IMR-90 (cell line): Measurements from ENCODE around the gene RGSL1. TPM values are rescaled to one million over a fixed set of nuclear protein-coding genes. Genes with fewer than 3 reads are reported as not detected.

ENCODE experiments used
- ATAC-seq: fragments of 200-7000 bp; cut with Tn5 transposase; 2 replicates; pipeline ENCODE4 v1.9.1; 2020; ENCODE audit warnings: low read depth, mild to moderate bottlenecking, moderate library complexity
- BruUV-seq: library from RNA; stranded (reverse); fragments of 400-500 nt; replicated peaks from 2 replicates; lab custom pipeline; 2021; lab: Mats Ljungman, UMichigan
- CTCF ChIA-PET: fragments of 300-600 bp; formaldehyde crosslinking; extraction: SDS; loops from one replicate; lab custom pipeline; 2021; ENCODE audit warnings: antibody characterized with exemption; lab: Yijun Ruan, JAX
- POLR2A ChIA-PET: fragments of 300-600 bp; sonication (Branson Sonifier 250); formaldehyde crosslinking; loops from one replicate; lab custom pipeline; 2022; ENCODE audit warnings: antibody characterized with exemption; ENCODE audit not compliant: unreplicated experiment; lab: Charles Lee
- DNase-seq: peaks from one replicate; pipeline ENCODE4 v3.0.0; 2013
- H2AFZ ChIP-seq: replicated peaks from 2 replicates; pipeline ENCODE3; 2013; ENCODE audit warnings: low read length, mild to moderate bottlenecking; ENCODE audit not compliant: poor library complexity
- H2AK5ac ChIP-seq: 2 replicates; pipeline ENCODE4 v1.6.1; 2013; ENCODE audit warnings: low read depth, low read length, inconsistent platforms
- H2AK9ac ChIP-seq: replicated peaks from 2 replicates; pipeline ENCODE3; 2013; ENCODE audit warnings: mild to moderate bottlenecking, low read depth, low read length, moderate library complexity; ENCODE audit not compliant: poor library complexity
- H2BK120ac ChIP-seq: 2 replicates; pipeline ENCODE4 v1.6.1; 2013; ENCODE audit warnings: low read depth, low read length, inconsistent platforms
- H2BK15ac ChIP-seq: 3 replicates; pipeline ENCODE4 v1.6.1; 2013; ENCODE audit warnings: low read depth, low read length, inconsistent platforms
- H2BK20ac ChIP-seq: 2 replicates; pipeline ENCODE4 v1.6.1; 2013; ENCODE audit warnings: low read depth, mild to moderate bottlenecking, inconsistent platforms, low read length, moderate library complexity
- H2BK5ac ChIP-seq: 2 replicates; pipeline ENCODE4 v1.6.1; 2013; ENCODE audit warnings: mild to moderate bottlenecking, low read depth, low read length, inconsistent platforms; ENCODE audit not compliant: poor library complexity, severe bottlenecking
- H3K14ac ChIP-seq: replicated peaks from 2 replicates; pipeline ENCODE4 v1.6.1; 2013; ENCODE audit warnings: low read depth, low read length, inconsistent platforms
- H3K18ac ChIP-seq: 2 replicates; pipeline ENCODE4 v1.6.1; 2013; ENCODE audit warnings: low read depth, low read length, control low read depth
- H3K23ac ChIP-seq: 2 replicates; pipeline ENCODE4 v1.6.1; 2013; ENCODE audit warnings: low read depth, low read length, inconsistent platforms
- H3K27ac ChIP-seq: 2 replicates; pipeline ENCODE4 v1.5.1; 2013; ENCODE audit warnings: mild to moderate bottlenecking, control low read depth, low read length; ENCODE audit not compliant: insufficient read depth
- H3K27me3 ChIP-seq: 2 replicates; pipeline ENCODE4 v1.6.1; 2013; ENCODE audit warnings: low read length; ENCODE audit not compliant: control insufficient read depth, insufficient read depth
- H3K36me3 ChIP-seq: 2 replicates; pipeline ENCODE4 v1.6.1; 2013; ENCODE audit warnings: low read length, mixed read lengths; ENCODE audit not compliant: control insufficient read depth, insufficient read depth
- H3K4ac ChIP-seq: 2 replicates; pipeline ENCODE4 v1.6.1; 2013; ENCODE audit warnings: low read depth, low read length, inconsistent platforms
- H3K4me1 ChIP-seq: 2 replicates; pipeline ENCODE4 v1.6.1; 2013; ENCODE audit warnings: low read length, mixed read lengths; ENCODE audit not compliant: control insufficient read depth, insufficient read depth
- H3K4me2 ChIP-seq: 2 replicates; pipeline ENCODE4 v1.6.1; 2013; ENCODE audit warnings: low read depth, mild to moderate bottlenecking, control low read depth, low read length, moderate library complexity
- H3K4me3 ChIP-seq: 2 replicates; pipeline ENCODE4 v1.5.1; 2013; ENCODE audit warnings: low read depth, mild to moderate bottlenecking, control low read depth, low read length, moderate library complexity; ENCODE audit not compliant: insufficient read depth
- H3K56ac ChIP-seq: 2 replicates; pipeline ENCODE4 v1.6.1; 2013; ENCODE audit warnings: low read length, inconsistent platforms; ENCODE audit not compliant: insufficient read depth; ENCODE audit errors: extremely low read depth
- H3K79me1 ChIP-seq, 2 experiments: 2 replicates each; pipeline ENCODE4 v1.6.1; 2013; ENCODE audit warnings: low read length in 2 of 2, inconsistent platforms in 1 of 2, low read depth in 1 of 2
- H3K9ac ChIP-seq: 2 replicates; pipeline ENCODE4 v1.6.1; 2013; ENCODE audit warnings: low read depth, low read length, control low read depth
- H3K9me1 ChIP-seq: 2 replicates; pipeline ENCODE4 v1.6.1; 2013; ENCODE audit warnings: low read length, inconsistent platforms; ENCODE audit not compliant: insufficient read depth
- H3K9me3 ChIP-seq: 2 replicates; pipeline ENCODE4 v1.6.1; 2013; ENCODE audit warnings: low read length; ENCODE audit not compliant: control insufficient read depth, insufficient read depth
- H4K20me1 ChIP-seq: 2 replicates; pipeline ENCODE4 v1.6.1; 2013; ENCODE audit warnings: low read length, inconsistent platforms; ENCODE audit not compliant: insufficient read depth
- H4K5ac ChIP-seq: 2 replicates; pipeline ENCODE4 v1.6.1; 2013; ENCODE audit warnings: mild to moderate bottlenecking, low read depth, low read length, control low read depth
- H4K8ac ChIP-seq, 2 experiments: 2 replicates each; pipeline ENCODE4 v1.6.1; 2013; ENCODE audit warnings: low read depth in 2 of 2, low read length in 2 of 2, control low read depth in 1 of 2, inconsistent platforms in 1 of 2
- H4K91ac ChIP-seq: 2 replicates; pipeline ENCODE4 v1.6.1; 2013; ENCODE audit warnings: low read depth, low read length, inconsistent platforms; ENCODE audit not compliant: insufficient read depth
- BHLHE40 ChIP-seq: fragments of 150-350 bp; IDR thresholded peaks from 2 replicates; pipeline ENCODE4 v1.6.1; 2016; ENCODE audit warnings: mild to moderate bottlenecking, low read depth, low read length
- CHD1 ChIP-seq: IDR thresholded peaks from 2 replicates; pipeline ENCODE4 v1.6.1; 2012; ENCODE audit warnings: low read depth, low read length, improper control_type of control experiment
- FOS ChIP-seq: fragments of 150-350 bp; IDR thresholded peaks from 2 replicates; pipeline ENCODE4 v1.6.1; 2016; ENCODE audit warnings: low read depth, low read length
- MAFK ChIP-seq: IDR thresholded peaks from 2 replicates; pipeline ENCODE4 v1.6.1; 2012; ENCODE audit warnings: low read depth, low read length, improper control_type of control experiment
- MAZ ChIP-seq: IDR thresholded peaks from 2 replicates; pipeline ENCODE4 v1.6.1; 2012; ENCODE audit warnings: low read depth, mild to moderate bottlenecking, low read length, improper control_type of control experiment, moderate library complexity, borderline replicate concordance
- MXI1 ChIP-seq: IDR thresholded peaks from 2 replicates; pipeline ENCODE4 v1.6.1; 2012; ENCODE audit warnings: low read depth, mild to moderate bottlenecking, low read length, moderate library complexity, borderline replicate concordance
- POLR2A ChIP-seq: IDR thresholded peaks from 2 replicates; pipeline ENCODE4 v1.6.1; 2012; ENCODE audit warnings: mild to moderate bottlenecking, low read depth, low read length
- RAD21 ChIP-seq: IDR thresholded peaks from 2 replicates; pipeline ENCODE4 v1.6.1; 2012; ENCODE audit warnings: low read length, improper control_type of control experiment
- RCOR1 ChIP-seq: IDR thresholded peaks from 2 replicates; pipeline ENCODE4 v1.6.1; 2012; ENCODE audit warnings: mild to moderate bottlenecking, low read length, improper control_type of control experiment; ENCODE audit not compliant: insufficient replicate concordance
- RFX5 ChIP-seq: IDR thresholded peaks from 2 replicates; pipeline ENCODE4 v1.8.0; 2012; ENCODE audit warnings: low read depth, mild to moderate bottlenecking, low read length, moderate library complexity
- SMC3 ChIP-seq: fragments of 150-350 bp; IDR thresholded peaks from 2 replicates; pipeline ENCODE4 v1.6.1; 2016; ENCODE audit warnings: low read depth, mild to moderate bottlenecking, antibody characterized with exemption, low read length, moderate library complexity
- WGBS, 2 experiments: methylation state at CpG; one replicate each; pipeline versions ENCODE4 v1.1.5 to v1.1.7; 2013; ENCODE audit warnings: missing lambda C conversion rate in 2 of 2; ENCODE audit not compliant: insufficient read length in 1 of 2; ENCODE audit errors: extremely low coverage in 2 of 2; 5-methylcytosine and 5-hydroxymethylcytosine counted together
- dilution Hi-C: fragments of 300-500 bp; cut with HindIII; formaldehyde crosslinking; loops from one replicate; pipeline ENCODE4 v1.14.3; 2018; ENCODE audit warnings: low sequenced_read_pairs; ENCODE audit not compliant: unreplicated experiment
- in situ Hi-C: fragments of 300-500 bp; cut with MboI; formaldehyde crosslinking; loops from 3 replicates; pipeline ENCODE4 v1.14.3; 2019; ENCODE audit warnings: low sequenced_read_pairs, inconsistent platforms, mixed read lengths
- intact Hi-C: fragments of 100-400 bp; cut with micrococcal nuclease; formaldehyde crosslinking; loops from 2 replicates; pipeline ENCODE4 v1.10.0; 2022
- polyA plus RNA-seq, 3 experiments: library from polyadenylated mRNA; depleted of rRNA; stranded (reverse); fragments of >200 nt; gene quantifications; 2 replicates each; pipeline ENCODE4 v1.2.3, GENCODE V29; 2012; ENCODE audit warnings: low replicate concordance in 1 of 3
- total RNA-seq: library from RNA; depleted of rRNA; stranded (reverse); fragments of >200 nt; gene quantifications from 2 replicates; pipeline ENCODE4 v1.2.3, GENCODE V29; 2012
- TF ChIP-seq, protein P1 (sequence below): conservative IDR thresholded peaks from 2 replicates; pipeline ENCODE4 v1.5.1; 2012; ENCODE audit warnings: mild to moderate bottlenecking, low read depth, low read length, improper control_type of control experiment
- TF ChIP-seq, protein P2 (sequence below): fragments of 150-350 bp; IDR thresholded peaks from 2 replicates; pipeline ENCODE4 v1.6.1; 2017; ENCODE audit warnings: mild to moderate bottlenecking, antibody characterized with exemption, low read length, low read depth

Gene RGSL1
- total and polyA plus RNA-seq, 2 of the 4 experiments (the other 2 are of a cell fraction): not detected

DNA sequence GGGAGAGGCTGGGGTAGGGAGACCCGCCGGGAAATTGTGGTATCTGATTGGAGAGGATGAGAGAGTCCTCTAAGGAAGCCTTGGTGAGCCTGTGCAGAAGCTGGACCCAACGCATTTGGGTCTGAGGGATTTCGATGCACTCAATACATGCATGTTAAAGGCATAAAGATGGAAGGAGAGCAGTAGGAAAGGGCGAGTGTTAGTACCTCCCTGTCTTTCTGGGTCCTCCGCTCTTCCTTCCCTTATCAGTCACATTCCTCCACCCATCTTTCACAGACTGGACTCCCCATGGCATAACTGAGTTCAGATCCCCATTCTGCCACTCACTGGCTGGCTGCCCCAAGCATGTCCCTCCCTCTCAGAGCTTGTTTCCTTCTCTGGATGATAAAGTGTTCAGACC lies 147.0 kb downstream of the RGSL1 start:
- Histone ChIP-seq H3K4ac (no peak overlapping the region), H3K9me1 (no peaks in the 10 kb centered on the region), H2BK15ac (no peak overlapping the region), H4K8ac (no peak overlapping the region), H3K23ac (no peak overlapping the region), H2AK9ac (no peak overlapping the region), H4K91ac (no peak overlapping the region), H3K4me2 (no peak overlapping the region), H2AFZ (no peak overlapping the region), H3K18ac (no peak overlapping the region), H3K27me3 (peaks cover 11% of the 10 kb centered on the region; the same call in 1 of the 2 replicates), H3K9ac (no peak overlapping the region), H2BK120ac (no peak overlapping the region), H3K4me3 (no peak overlapping the region), H4K5ac (no peak overlapping the region), H2BK20ac (no peak overlapping the region), H3K56ac (no peak overlapping the region), H2BK5ac (no peak overlapping the region), H3K79me1 (no peaks in the 10 kb centered on the region), H3K4me1 (no peaks in the 10 kb centered on the region; the same call in 1 of the 2 replicates), H3K14ac (no peak overlapping the region), H3K36me3 (no peaks in the 10 kb centered on the region), H3K9me3 (no peaks in the 10 kb centered on the region), H4K20me1 (no peaks in the 10 kb centered on the region), H2AK5ac (no peak overlapping the region), H3K27ac (no peak overlapping the region)
- no peak for DNase-seq
- dilution Hi-C loops: no loop called here
- ChIA-PET POLR2A (no interaction called here), CTCF (interaction anchor here (0.6 to 9.2 kb wide), 2 partner anchors 53 to 187 kb away, joined by 4 to 129 read pairs; no protein-coding TSS in a partner anchor)
- in situ Hi-C loops: loop anchor here (5.0 kb wide), 1 partner anchor 185 kb away; no protein-coding TSS in a partner anchor
- no TSS peak for BruUV-seq
- no peak for ATAC-seq
- TF ChIP-seq, protein P1, sequence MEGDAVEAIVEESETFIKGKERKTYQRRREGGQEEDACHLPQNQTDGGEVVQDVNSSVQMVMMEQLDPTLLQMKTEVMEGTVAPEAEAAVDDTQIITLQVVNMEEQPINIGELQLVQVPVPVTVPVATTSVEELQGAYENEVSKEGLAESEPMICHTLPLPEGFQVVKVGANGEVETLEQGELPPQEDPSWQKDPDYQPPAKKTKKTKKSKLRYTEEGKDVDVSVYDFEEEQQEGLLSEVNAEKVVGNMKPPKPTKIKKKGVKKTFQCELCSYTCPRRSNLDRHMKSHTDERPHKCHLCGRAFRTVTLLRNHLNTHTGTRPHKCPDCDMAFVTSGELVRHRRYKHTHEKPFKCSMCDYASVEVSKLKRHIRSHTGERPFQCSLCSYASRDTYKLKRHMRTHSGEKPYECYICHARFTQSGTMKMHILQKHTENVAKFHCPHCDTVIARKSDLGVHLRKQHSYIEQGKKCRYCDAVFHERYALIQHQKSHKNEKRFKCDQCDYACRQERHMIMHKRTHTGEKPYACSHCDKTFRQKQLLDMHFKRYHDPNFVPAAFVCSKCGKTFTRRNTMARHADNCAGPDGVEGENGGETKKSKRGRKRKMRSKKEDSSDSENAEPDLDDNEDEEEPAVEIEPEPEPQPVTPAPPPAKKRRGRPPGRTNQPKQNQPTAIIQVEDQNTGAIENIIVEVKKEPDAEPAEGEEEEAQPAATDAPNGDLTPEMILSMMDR: no peak
- TF ChIP-seq RAD21 (no peak), MAZ (no peak), BHLHE40 (no peak), RFX5 (no peak), POLR2A (no peak), MXI1 (no peak), RCOR1 (no peak), SMC3 (no peak), MAFK (no peak), FOS (no peak), CHD1 (no peak)
- TF ChIP-seq, protein P2, sequence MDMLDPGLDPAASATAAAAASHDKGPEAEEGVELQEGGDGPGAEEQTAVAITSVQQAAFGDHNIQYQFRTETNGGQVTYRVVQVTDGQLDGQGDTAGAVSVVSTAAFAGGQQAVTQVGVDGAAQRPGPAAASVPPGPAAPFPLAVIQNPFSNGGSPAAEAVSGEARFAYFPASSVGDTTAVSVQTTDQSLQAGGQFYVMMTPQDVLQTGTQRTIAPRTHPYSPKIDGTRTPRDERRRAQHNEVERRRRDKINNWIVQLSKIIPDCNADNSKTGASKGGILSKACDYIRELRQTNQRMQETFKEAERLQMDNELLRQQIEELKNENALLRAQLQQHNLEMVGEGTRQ: no peak
- intact Hi-C loops: loop anchor here (10.0 kb wide), 1 partner anchor 512 kb away; no protein-coding TSS in a partner anchor
- WGBS, 2 experiments: no CpG with 5 or more reads among the region's 6 CpGs
